ENCODE data around the gene CSHL1. TPM values are rescaled to one million over a fixed set of nuclear protein-coding genes. Genes with fewer than 3 reads are reported as not detected.
"Not testable (repeated sequence)": the region's sequence is repeated elsewhere in the genome, so short reads cannot be mapped to it uniquely, and the experiment has no call there.

Gene CSHL1
- total RNA-seq, 4 donors from 2014 or later, result not detected

DNA sequence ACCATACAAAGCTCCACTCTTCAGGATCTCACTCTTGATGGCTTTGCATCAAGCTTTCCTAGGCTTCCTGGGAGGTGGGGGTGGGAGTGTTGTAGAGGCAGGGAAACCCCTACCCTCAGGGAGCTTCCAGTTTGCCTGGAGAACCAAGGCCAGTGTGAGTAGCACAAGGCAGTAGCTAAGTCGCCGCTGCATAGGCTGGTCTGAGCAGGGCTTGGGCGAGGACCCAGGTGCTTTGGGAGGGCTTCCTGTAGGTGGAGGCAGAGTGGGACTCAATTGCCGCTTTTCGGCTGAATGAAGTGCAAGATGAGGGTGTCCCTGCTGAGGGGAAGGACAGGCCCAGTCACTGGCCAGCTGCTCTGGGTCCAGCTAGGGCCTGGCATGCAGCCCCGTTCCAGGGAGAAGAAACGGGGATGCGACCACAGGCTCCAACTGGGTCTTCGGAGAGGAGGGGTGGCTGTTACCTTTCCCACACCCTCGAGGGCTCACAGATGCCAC lies 17.2 kb upstream of the CSHL1 start:
- no peaks in the 10 kb centered on the region for H3K27me3 ChIP-seq
- H3K4me1 ChIP-seq, result peaks cover 0 to 13% (median 5%) of the 10 kb centered on the region in 4 donors
- peak overlapping the region in 1 of 4 donors; percentile 63 for H3K4me3 ChIP-seq
- no peaks in the 10 kb centered on the region for H3K36me3 ChIP-seq
- peak overlapping the region in 1 of 4 donors; percentile 91 for H3K27ac ChIP-seq
- no peak for TF ChIP-seq POLR2A (IDR thresholded peaks at IDR 0.05)
- TF ChIP-seq, protein P1, sequence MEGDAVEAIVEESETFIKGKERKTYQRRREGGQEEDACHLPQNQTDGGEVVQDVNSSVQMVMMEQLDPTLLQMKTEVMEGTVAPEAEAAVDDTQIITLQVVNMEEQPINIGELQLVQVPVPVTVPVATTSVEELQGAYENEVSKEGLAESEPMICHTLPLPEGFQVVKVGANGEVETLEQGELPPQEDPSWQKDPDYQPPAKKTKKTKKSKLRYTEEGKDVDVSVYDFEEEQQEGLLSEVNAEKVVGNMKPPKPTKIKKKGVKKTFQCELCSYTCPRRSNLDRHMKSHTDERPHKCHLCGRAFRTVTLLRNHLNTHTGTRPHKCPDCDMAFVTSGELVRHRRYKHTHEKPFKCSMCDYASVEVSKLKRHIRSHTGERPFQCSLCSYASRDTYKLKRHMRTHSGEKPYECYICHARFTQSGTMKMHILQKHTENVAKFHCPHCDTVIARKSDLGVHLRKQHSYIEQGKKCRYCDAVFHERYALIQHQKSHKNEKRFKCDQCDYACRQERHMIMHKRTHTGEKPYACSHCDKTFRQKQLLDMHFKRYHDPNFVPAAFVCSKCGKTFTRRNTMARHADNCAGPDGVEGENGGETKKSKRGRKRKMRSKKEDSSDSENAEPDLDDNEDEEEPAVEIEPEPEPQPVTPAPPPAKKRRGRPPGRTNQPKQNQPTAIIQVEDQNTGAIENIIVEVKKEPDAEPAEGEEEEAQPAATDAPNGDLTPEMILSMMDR (IDR thresholded peaks at IDR 0.05), result no peak
- H3K9me3 ChIP-seq, result no peaks in the 10 kb centered on the region
- no peak for DNase-seq

DNA sequence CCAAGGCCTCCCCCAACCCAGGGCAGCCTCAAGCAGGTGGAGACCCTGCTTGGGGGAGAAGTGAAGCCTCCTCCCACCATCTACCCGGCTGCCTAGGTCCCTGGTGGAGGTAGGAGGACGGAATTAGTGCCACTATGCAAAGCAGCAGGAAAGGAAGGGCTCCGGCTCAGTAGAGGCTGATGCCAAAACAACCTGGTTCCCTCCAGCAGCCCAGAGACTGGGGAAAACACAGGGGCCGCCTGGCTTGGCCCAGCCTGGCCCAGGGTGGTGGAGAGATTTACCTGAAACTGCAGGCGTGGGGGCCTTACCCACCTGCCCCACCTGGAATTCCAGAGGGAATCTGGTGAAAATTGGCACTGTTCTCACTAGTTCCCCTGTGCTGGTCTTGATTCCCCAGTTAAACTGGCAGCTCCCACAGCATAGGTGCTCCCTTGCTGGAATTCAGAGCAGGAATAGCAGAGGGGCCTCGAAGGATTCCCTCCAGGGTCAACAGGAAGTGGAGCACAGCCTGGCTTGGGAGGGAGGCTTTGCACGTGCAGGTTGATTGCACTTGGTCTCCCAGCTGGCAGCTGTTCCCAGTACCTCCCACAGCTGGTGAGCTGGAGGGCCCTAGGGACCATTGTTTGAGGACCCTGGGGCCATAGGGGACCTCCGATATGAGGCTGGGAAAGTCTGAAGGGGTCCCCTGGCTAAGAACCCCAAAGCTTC lies 16.6 kb upstream of the CSHL1 start:
- DNase-seq, result peak in 1 of 3 donors; percentile 70
- TF ChIP-seq POLR2A (IDR thresholded peaks at IDR 0.05), result no peak
- TF ChIP-seq, protein P1 (IDR thresholded peaks at IDR 0.05), result no peak
- Histone ChIP-seq H3K27ac (peak overlapping the region in 1 of 4 donors; percentile 91), H3K4me3 (no peak overlapping the region), H3K36me3 (no peaks in the 10 kb centered on the region), H3K9me3 (no peaks in the 10 kb centered on the region), H3K4me1 (peaks cover 0 to 13% (median 5%) of the 10 kb centered on the region in 4 donors), H3K27me3 (no peaks in the 10 kb centered on the region)

DNA sequence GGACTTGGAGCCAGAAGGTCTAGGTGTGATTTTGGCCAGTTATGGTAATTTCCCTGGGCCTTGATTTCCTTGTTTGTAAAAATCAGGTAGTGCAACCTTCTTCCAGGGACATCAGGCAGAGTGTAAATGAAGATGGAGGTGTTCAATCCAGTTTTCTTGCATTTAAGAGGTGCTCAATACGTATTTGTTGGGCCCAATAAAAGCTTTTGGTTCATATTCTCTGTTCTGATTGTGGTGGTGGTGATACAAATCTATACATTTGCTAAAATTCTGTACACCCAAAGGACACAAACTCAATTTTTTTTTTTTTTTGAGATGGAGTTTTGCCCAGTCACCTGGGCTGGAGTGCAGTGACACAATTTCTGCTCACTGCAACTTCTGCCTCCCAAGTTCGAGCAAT lies 15.1 kb upstream of the CSHL1 start:
- no peak for TF ChIP-seq POLR2A (IDR thresholded peaks at IDR 0.05)
- TF ChIP-seq, protein P1 (IDR thresholded peaks at IDR 0.05), result no peak
- Histone ChIP-seq H3K27ac (peak overlapping the region in 2 of 4 donors; percentile 7 to 91), H3K9me3 (no peaks in the 10 kb centered on the region), H3K27me3 (no peaks in the 10 kb centered on the region), H3K4me3 (no peak overlapping the region), H3K36me3 (no peaks in the 10 kb centered on the region), H3K4me1 (peaks cover 0 to 11% (median 2%) of the 10 kb centered on the region in 4 donors)
- DNase-seq, result no peak

DNA sequence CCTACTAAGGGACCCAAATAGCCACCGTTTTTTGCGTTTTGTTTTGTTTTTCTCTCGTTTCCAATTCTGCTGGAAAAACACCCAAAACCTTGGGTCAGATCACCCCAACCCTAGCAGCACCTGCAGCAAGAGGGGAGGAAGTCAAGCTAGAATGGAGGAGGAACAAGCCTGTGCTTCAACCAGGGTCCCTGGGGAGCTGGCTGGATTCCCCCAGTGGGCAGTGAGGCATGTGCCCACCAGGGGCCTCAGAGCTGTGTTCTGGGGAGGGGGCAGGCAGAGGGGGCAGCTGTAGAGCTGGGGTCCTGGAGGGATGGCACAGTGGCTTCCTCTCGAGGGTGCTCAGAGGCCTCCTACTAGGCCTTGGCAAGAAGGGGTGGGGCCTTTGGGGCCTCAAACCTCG lies 14.6 kb upstream of the CSHL1 start:
- Histone ChIP-seq H3K9me3 (no peaks in the 10 kb centered on the region), H3K27ac (peak overlapping the region in 2 of 4 donors; percentile 23 to 91), H3K36me3 (no peaks in the 10 kb centered on the region), H3K4me1 (peaks cover 0 to 13% (median 0%) of the 10 kb centered on the region in 4 donors), H3K27me3 (no peaks in the 10 kb centered on the region), H3K4me3 (no peak overlapping the region)
- no peak for TF ChIP-seq POLR2A (IDR thresholded peaks at IDR 0.05)
- TF ChIP-seq, protein P1 (IDR thresholded peaks at IDR 0.05), result no peak
- peak; percentile 38 to 79 (median 74) for DNase-seq

DNA sequence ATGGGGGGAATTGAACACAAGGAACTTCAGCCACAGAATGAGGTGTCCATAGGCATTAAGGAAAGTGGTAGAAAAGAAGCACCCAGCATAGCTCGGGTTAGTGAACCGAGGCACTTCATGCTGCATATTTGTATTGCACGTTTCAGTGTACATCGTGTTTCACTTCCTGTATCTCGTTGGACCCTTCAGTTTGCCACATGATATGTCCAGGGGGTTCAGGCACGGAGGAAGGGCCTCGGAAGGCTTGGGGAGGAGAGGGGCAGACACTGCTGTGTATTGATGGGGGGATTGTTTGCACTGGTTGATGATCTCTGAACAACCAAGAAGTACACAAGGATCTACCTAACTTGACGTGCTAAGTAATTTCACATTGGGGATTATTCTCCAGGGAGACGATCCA lies 11.3 kb upstream of the CSHL1 start:
- not testable (repeated sequence) for H3K9me3 ChIP-seq, H3K36me3 ChIP-seq, H3K4me1 ChIP-seq, H3K4me3 ChIP-seq, H3K27me3 ChIP-seq
- peak overlapping the region in 1 of 4 donors; percentile 66 for H3K27ac ChIP-seq
- peak in 1 of 3 donors; percentile 53 for DNase-seq

DNA sequence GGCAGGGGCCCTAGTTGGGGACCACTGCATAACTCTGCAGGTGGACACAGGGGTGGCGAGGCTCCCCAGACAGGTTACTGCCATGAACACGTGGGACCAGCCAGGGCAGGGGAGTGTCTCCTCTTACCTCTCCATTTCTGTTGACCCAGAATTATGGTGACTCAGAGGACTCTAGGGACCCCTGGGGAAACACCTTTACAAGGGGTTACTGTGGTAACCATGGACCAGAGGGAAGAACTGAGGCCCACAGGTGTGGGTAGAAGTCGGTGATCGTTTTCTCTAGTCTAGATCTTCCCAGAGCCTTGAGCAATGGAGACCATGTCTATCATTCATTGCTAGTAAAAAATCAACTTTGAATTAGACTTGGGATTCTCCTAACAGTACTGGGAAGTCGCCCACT lies 9.7 kb upstream of the CSHL1 start:
- DNase-seq, H3K4me3 ChIP-seq, H3K9me3 ChIP-seq, H3K36me3 ChIP-seq, H3K4me1 ChIP-seq, H3K27me3 ChIP-seq: not testable (repeated sequence)
- H3K27ac ChIP-seq, result peak overlapping the region in 1 of 4 donors; percentile 7

DNA sequence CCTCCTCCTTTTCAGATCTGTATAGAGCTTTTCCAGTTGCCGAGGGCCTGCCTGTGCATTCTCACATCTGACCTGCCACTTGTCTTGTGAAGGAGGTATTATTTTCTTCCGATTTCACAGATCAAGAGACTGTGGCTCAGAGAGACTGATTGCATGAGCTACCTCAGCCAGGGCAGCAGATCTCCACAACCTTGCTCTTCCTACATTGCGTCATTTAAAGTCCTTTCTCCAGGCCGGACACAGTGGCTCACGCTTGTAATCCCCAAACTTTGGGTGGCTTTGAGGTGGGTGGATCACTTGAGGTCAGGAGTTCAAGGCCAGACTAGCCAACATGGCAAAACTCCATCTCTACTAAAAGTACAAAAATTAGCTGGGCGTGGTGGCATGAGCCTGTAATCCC lies 9.0 kb upstream of the CSHL1 start:
- H3K27ac ChIP-seq, result peak overlapping the region in 1 of 4 donors; percentile 1
- H3K4me1 ChIP-seq, H3K36me3 ChIP-seq, H3K27me3 ChIP-seq, H3K9me3 ChIP-seq, H3K4me3 ChIP-seq, DNase-seq: not testable (repeated sequence)
